HEK293 (cell line): ENCODE results near the gene ZNF367.

ENCODE experiments used
- FEZF1 ChIP-seq: fragments of 450-650 bp; formaldehyde crosslinking; IDR thresholded peaks from 2 replicates; pipeline ENCODE4 v1.5.1; 2016; ENCODE audit warnings: missing biosample characterization, missing genetic modification characterization
- KLF1 ChIP-seq: fragments of 450-650 bp; formaldehyde crosslinking; IDR thresholded peaks from 2 replicates; pipeline ENCODE4 v1.5.1; 2016; ENCODE audit warnings: missing biosample characterization, missing genetic modification characterization
- KLF16 ChIP-seq: fragments of 450-650 bp; formaldehyde crosslinking; IDR thresholded peaks from 2 replicates; pipeline ENCODE4 v1.5.1; 2017; ENCODE audit warnings: missing biosample characterization, missing genetic modification characterization
- KLF17 ChIP-seq: fragments of 450-650 bp; formaldehyde crosslinking; IDR thresholded peaks from 2 replicates; pipeline ENCODE4 v1.5.1; 2016; ENCODE audit warnings: missing biosample characterization, missing genetic modification characterization
- OVOL3 ChIP-seq: fragments of 450-650 bp; formaldehyde crosslinking; IDR thresholded peaks from 2 replicates; pipeline ENCODE4 v1.5.1; 2016; ENCODE audit warnings: missing biosample characterization, missing genetic modification characterization
- SCRT1 ChIP-seq: fragments of 450-650 bp; formaldehyde crosslinking; IDR thresholded peaks from 2 replicates; pipeline ENCODE4 v1.5.1; 2016; ENCODE audit warnings: missing biosample characterization, missing genetic modification characterization, borderline replicate concordance
- ZBTB8A ChIP-seq: fragments of 450-650 bp; formaldehyde crosslinking; IDR thresholded peaks from 2 replicates; pipeline ENCODE4 v1.5.1; 2016; ENCODE audit warnings: missing biosample characterization, missing genetic modification characterization
- ZFP41 ChIP-seq: fragments of 450-650 bp; formaldehyde crosslinking; IDR thresholded peaks from 2 replicates; pipeline ENCODE4 v1.5.1; 2016; ENCODE audit warnings: missing biosample characterization, missing genetic modification characterization, borderline replicate concordance
- ZNF138 ChIP-seq: fragments of 450-650 bp; formaldehyde crosslinking; IDR thresholded peaks from 2 replicates; pipeline ENCODE4 v1.5.1; 2016; ENCODE audit warnings: missing biosample characterization, missing genetic modification characterization, borderline replicate concordance
- ZNF202 ChIP-seq: fragments of 450-650 bp; formaldehyde crosslinking; IDR thresholded peaks from 2 replicates; pipeline ENCODE4 v1.5.1; 2016; ENCODE audit warnings: missing biosample characterization, missing genetic modification characterization, borderline replicate concordance
- ZNF214 ChIP-seq: fragments of 450-650 bp; formaldehyde crosslinking; IDR thresholded peaks from 2 replicates; pipeline ENCODE4 v1.5.1; 2017; ENCODE audit warnings: missing biosample characterization, mild to moderate bottlenecking, missing genetic modification characterization, borderline replicate concordance
- ZNF292 ChIP-seq: fragments of 450-650 bp; formaldehyde crosslinking; IDR thresholded peaks from 2 replicates; pipeline ENCODE4 v1.5.1; 2016; ENCODE audit warnings: low read depth, missing biosample characterization, missing genetic modification characterization, borderline replicate concordance
- ZNF366 ChIP-seq: fragments of 450-650 bp; formaldehyde crosslinking; conservative IDR thresholded peaks from 2 replicates; pipeline ENCODE4 v1.5.1; 2016; ENCODE audit warnings: missing biosample characterization, missing genetic modification characterization
- ZNF449 ChIP-seq: fragments of 450-650 bp; formaldehyde crosslinking; IDR thresholded peaks from 2 replicates; pipeline ENCODE4 v1.5.1; 2017; ENCODE audit warnings: missing biosample characterization, mild to moderate bottlenecking, missing genetic modification characterization, moderate library complexity
- ZNF488 ChIP-seq: fragments of 450-650 bp; formaldehyde crosslinking; IDR thresholded peaks from 2 replicates; pipeline ENCODE4 v1.5.1; 2016; ENCODE audit warnings: missing biosample characterization, missing genetic modification characterization
- ZNF521 ChIP-seq: fragments of 450-650 bp; formaldehyde crosslinking; IDR thresholded peaks from 2 replicates; pipeline ENCODE4 v1.5.1; 2017; ENCODE audit warnings: missing biosample characterization, mild to moderate bottlenecking, missing genetic modification characterization
- ZNF530 ChIP-seq: fragments of 450-650 bp; formaldehyde crosslinking; IDR thresholded peaks from 2 replicates; pipeline ENCODE4 v1.5.1; 2016; ENCODE audit warnings: low read depth, missing biosample characterization, missing genetic modification characterization
- ZNF549 ChIP-seq: fragments of 450-650 bp; IDR thresholded peaks from 2 replicates; pipeline ENCODE4 v1.5.1; 2018; ENCODE audit warnings: missing biosample characterization, missing genetic modification characterization, mild to moderate bottlenecking, inconsistent platforms, moderate library complexity
- ZNF558 ChIP-seq: fragments of 450-650 bp; formaldehyde crosslinking; IDR thresholded peaks from 2 replicates; pipeline ENCODE4 v1.5.1; 2016; ENCODE audit warnings: missing biosample characterization, missing genetic modification characterization
- ZNF571 ChIP-seq: fragments of 450-650 bp; formaldehyde crosslinking; IDR thresholded peaks from 2 replicates; pipeline ENCODE4 v1.5.0; 2017; ENCODE audit warnings: missing biosample characterization, missing genetic modification characterization
- ZNF585B ChIP-seq: fragments of 450-650 bp; formaldehyde crosslinking; IDR thresholded peaks from 2 replicates; pipeline ENCODE4 v1.5.1; 2016; ENCODE audit warnings: missing biosample characterization, missing genetic modification characterization
- ZNF830 ChIP-seq: fragments of 450-650 bp; IDR thresholded peaks from 2 replicates; pipeline ENCODE4 v1.5.0; 2018; ENCODE audit warnings: missing biosample characterization, missing genetic modification characterization, low read depth, mild to moderate bottlenecking, moderate library complexity
- ZNF837 ChIP-seq: fragments of 450-650 bp; formaldehyde crosslinking; IDR thresholded peaks from 2 replicates; pipeline ENCODE4 v1.5.1; 2016; ENCODE audit warnings: missing biosample characterization, missing genetic modification characterization
- ZNF843 ChIP-seq: fragments of 450-650 bp; formaldehyde crosslinking; IDR thresholded peaks from 2 replicates; pipeline ENCODE4 v1.5.1; 2016; ENCODE audit warnings: missing biosample characterization, missing genetic modification characterization
- TF ChIP-seq, protein P1 (sequence below): fragments of 450-650 bp; formaldehyde crosslinking; IDR thresholded peaks from 2 replicates; pipeline ENCODE4 v1.5.1; 2016; ENCODE audit warnings: missing biosample characterization, missing genetic modification characterization
- TF ChIP-seq, protein P2 (sequence below): fragments of 450-650 bp; formaldehyde crosslinking; IDR thresholded peaks from 2 replicates; pipeline ENCODE4 v1.5.1; 2016; ENCODE audit warnings: missing biosample characterization, missing genetic modification characterization, low read depth
- TF ChIP-seq, protein P3 (sequence below): fragments of 450-650 bp; formaldehyde crosslinking; IDR thresholded peaks from 2 replicates; pipeline ENCODE4 v1.5.1; 2016; ENCODE audit warnings: missing biosample characterization, missing genetic modification characterization
- TF ChIP-seq, protein P4 (sequence below): fragments of 450-650 bp; formaldehyde crosslinking; IDR thresholded peaks from 2 replicates; pipeline ENCODE4; 2016; ENCODE audit warnings: missing biosample characterization, missing genetic modification characterization

Gene ZNF367

GRCh38 chr9:96418083-96418919 is at the start of gene ZNF367 (continued):
- TF ChIP-seq ZNF214 (tag by site-specific recombination) (no peak), ZNF549 (tag by site-specific recombination) (no peak), ZNF843 (tag by site-specific recombination) (no peak), ZNF558 (tag by site-specific recombination) (no peak), ZFP41 (tag by site-specific recombination) (no peak), ZNF530 (tag by site-specific recombination) (no peak), ZNF571 (no peak), FEZF1 (tag by site-specific recombination) (no peak; the same call in 1 of the 2 replicates), ZNF292 (no peak), ZNF202 (no peak), KLF16 (tag by site-specific recombination) (no peak), ZNF837 (tag by site-specific recombination) (no peak), ZNF366 (no peak), ZNF521 (tag by site-specific recombination) (no peak), ZBTB8A (tag by site-specific recombination) (no peak; the same call in 1 of the 2 replicates), ZNF138 (tag by site-specific recombination) (no peak), ZNF585B (tag by site-specific recombination) (no peak), KLF1 (tag by site-specific recombination) (no peak; the same call in 1 of the 2 replicates), SCRT1 (tag by site-specific recombination) (no peak), KLF17 (0 out of 2 replicates have a peak, but pooled peaks have one; percentile 47), ZNF449 (no peak), ZNF830 (no peak), ZNF488 (no peak), OVOL3 (no peak)
- TF ChIP-seq, protein P1, sequence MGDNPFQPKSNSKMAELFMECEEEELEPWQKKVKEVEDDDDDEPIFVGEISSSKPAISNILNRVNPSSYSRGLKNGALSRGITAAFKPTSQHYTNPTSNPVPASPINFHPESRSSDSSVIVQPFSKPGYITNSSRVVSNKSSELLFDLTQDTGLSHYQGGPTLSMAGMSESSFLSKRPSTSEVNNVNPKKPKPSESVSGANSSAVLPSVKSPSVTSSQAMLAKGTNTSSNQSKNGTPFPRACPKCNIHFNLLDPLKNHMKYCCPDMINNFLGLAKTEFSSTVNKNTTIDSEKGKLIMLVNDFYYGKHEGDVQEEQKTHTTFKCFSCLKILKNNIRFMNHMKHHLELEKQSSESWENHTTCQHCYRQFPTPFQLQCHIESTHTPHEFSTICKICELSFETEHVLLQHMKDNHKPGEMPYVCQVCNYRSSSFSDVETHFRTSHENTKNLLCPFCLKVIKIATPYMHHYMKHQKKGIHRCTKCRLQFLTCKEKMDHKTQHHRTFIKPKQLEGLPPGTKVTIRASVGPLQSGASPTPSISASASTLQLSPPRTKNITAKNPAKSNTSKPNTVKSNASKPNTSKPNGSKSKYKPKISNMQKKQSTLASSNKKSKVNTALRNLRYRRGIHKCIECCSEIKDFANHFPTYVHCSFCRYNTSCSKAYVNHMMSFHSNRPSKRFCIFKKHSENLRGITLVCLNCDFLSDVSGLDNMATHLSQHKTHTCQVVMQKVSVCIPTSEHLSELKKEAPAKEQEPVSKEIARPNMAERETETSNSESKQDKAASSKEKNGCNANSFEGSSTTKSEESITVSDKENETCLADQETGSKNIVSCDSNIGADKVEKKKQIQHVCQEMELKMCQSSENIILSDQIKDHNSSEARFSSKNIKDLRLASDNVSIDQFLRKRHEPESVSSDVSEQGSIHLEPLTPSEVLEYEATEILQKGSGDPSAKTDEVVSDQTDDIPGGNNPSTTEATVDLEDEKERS (tag by site-specific recombination) = no peak
- TF ChIP-seq, protein P2, sequence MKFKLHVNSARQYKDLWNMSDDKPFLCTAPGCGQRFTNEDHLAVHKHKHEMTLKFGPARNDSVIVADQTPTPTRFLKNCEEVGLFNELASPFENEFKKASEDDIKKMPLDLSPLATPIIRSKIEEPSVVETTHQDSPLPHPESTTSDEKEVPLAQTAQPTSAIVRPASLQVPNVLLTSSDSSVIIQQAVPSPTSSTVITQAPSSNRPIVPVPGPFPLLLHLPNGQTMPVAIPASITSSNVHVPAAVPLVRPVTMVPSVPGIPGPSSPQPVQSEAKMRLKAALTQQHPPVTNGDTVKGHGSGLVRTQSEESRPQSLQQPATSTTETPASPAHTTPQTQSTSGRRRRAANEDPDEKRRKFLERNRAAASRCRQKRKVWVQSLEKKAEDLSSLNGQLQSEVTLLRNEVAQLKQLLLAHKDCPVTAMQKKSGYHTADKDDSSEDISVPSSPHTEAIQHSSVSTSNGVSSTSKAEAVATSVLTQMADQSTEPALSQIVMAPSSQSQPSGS (tag by site-specific recombination) = no peak
- TF ChIP-seq, protein P3, sequence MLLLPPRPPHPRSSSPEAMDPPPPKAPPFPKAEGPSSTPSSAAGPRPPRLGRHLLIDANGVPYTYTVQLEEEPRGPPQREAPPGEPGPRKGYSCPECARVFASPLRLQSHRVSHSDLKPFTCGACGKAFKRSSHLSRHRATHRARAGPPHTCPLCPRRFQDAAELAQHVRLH = no peak
- TF ChIP-seq, protein P4, sequence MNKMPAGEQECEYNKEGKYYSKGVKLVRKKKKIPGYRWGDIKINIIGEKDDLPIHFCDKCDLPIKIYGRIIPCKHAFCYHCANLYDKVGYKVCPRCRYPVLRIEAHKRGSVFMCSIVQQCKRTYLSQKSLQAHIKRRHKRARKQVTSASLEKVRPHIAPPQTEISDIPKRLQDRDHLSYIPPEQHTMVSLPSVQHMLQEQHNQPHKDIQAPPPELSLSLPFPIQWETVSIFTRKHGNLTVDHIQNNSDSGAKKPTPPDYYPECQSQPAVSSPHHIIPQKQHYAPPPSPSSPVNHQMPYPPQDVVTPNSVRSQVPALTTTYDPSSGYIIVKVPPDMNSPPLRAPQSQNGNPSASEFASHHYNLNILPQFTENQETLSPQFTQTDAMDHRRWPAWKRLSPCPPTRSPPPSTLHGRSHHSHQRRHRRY (tag by site-specific recombination) = no peak
- TF ChIP-seq, all 188 proteins: peak for 44
